LNCAP (cell line): ENCODE data around the gene TRRAP.

Experiments used
- TF ChIP-seq, protein P1 (sequence below): fragments of 450-650 bp; IDR thresholded peaks from 2 replicates; pipeline ENCODE4 v1.5.1; 2017; ENCODE audit warnings: mild to moderate bottlenecking

TRRAP gene

DNA sequence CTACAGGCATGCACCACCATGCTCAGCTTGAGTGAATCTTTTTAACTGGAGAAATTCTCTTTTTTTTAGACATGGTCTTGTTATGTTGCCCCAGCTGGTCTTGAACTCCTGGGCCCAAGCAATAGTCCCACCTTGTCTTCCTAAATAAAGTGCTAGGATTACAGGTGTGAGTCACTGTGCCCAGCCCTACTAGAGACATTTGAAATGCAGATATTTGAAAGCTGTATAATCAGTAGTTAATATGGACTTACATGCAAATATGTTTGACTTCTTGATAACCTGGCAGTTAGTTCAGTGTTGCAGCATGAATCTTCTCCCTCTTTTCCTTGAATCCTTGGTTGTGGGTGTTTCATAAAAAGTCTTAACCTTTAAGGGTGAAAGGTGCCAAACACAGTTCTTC is 8.7 kb downstream of the TRRAP start:
- TF ChIP-seq, protein P1, sequence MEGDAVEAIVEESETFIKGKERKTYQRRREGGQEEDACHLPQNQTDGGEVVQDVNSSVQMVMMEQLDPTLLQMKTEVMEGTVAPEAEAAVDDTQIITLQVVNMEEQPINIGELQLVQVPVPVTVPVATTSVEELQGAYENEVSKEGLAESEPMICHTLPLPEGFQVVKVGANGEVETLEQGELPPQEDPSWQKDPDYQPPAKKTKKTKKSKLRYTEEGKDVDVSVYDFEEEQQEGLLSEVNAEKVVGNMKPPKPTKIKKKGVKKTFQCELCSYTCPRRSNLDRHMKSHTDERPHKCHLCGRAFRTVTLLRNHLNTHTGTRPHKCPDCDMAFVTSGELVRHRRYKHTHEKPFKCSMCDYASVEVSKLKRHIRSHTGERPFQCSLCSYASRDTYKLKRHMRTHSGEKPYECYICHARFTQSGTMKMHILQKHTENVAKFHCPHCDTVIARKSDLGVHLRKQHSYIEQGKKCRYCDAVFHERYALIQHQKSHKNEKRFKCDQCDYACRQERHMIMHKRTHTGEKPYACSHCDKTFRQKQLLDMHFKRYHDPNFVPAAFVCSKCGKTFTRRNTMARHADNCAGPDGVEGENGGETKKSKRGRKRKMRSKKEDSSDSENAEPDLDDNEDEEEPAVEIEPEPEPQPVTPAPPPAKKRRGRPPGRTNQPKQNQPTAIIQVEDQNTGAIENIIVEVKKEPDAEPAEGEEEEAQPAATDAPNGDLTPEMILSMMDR = no peak

DNA sequence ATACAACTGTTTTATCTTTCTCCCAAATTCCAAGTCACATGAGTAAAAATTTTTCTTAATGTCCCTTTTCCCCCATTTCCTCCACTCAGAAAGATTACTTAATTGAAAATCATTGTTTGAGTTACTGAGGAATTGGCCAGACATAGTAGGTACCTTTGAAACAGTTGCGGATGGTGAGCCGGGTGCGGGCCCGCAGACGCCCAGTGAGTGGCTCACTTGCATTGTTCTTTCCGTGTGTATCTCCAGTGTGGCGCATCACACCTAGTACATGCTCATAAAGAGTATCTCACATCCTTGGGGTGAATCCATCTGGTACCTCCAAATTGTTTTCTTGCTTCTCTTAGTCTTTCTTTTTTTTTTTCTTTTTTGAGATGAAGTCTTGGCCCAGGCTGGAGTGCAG is 14.3 kb downstream of the TRRAP start:
- TF ChIP-seq, protein P1 = no peak

DNA sequence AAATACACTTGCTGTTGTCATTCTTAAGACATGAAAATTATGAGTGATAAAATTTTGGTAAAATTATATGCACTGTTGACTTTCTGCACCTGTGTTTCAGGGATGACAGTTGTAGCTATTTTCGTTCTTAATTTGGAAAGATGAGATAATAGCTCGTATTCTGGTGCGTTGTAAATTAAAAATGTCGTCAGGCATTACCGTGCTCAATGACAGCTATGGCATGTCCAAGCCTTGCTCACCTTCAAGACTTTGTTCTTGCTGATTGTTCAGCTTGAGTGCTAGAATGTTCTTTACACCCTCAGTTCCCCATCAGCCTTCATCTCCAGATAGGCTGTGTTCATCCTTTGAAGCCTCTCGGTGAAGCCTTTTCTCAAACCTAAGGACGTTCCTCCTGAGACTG is 21.5 kb downstream of the TRRAP start:
- TF ChIP-seq, protein P1 = no peak

DNA sequence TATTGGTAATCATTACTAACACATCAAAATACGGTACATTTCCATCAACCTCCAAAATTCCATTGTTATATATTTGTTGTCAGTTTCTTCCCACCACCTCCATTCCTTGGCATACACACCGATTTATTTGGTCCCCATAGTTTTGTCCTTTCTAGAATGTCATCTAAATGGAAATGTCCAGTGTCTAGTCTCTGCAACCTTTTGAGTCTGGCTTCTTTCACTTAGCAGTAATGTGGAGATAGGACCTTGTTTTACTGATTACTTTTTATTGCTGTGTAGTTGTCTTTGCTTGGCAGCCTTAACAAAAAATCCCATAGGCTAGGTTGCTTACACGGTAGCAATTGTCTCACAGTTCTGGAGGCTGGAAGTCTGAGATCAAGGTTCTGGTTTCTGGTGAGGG is 22.5 kb downstream of the TRRAP start:
- TF ChIP-seq, protein P1 = no peak

DNA sequence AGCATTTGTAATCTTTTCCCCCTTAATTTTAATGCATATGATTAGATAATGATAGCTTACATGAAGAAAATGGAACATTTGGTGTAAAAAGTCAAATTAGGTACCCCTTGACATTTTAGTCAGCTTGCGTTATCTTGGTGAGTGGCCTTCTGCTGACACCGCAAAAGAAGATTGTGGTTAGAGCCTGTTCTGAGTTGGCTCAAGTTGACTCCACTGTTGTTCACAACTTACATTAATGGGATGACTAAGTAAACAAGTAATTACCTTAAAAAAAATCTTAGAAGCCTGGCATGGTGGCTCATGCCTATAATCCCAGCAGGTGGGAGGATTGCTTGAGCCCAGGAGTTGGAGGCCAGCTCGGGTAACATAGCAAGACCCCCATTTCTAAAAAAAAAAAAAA is 24.2 kb downstream of the TRRAP start:
- TF ChIP-seq, protein P1 = no peak

DNA sequence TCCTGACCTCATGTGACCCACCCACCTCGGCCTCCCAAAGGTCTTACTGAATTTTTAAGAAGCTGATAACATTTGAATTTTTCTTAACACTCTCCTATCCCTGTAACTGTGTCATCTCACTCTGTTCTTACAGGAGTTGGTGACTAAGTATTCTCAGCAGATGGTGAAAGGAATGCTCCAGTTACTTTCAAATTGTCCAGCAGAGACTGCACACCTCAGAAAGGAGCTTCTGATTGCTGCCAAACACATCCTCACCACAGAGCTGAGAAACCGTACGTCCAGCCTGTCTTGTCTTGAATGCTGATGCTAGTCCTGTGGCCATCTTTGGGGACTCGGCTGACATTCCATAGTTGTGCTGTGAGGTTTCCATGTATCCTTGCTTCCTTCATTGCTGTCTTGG is 24.9 kb downstream of the TRRAP start:
- TF ChIP-seq, protein P1 = no peak

DNA sequence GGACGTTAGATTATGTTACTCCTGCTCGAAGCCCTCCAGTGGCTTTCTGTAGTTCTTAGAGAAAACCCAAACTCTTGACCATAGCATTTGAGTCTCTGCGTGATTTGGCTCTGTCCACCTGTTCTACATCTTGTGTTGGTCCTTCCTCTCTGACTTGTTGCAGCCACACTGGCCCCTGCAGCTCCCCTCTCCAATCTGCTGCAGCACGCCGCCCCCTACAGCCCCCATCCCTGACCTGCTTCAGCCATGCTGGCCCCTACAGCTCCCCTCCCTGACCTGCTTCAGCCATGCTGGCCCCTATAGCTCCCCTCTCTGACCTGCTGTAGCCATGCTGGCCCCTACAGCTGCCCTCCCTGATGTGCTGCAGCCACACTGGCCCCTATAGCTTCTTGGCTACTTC is 29.2 kb downstream of the TRRAP start:
- TF ChIP-seq, protein P1 = no peak

DNA sequence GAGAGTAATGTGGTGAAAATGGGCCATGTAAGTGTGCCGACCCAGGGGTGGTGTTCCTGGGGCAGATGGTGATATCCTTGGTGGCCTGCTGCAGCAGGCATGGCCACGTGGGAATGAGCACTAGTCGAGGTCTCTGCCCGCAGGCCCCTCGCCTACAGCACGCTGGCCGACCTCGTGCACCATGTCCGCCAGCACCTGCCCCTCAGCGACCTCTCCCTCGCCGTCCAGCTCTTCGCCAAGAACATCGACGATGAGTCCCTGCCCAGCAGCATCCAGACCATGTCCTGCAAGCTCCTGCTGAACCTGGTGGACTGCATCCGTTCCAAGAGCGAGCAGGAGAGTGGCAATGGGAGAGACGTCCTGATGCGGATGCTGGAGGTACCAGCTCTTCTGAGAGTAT is 30.3 kb downstream of the TRRAP start:
- TF ChIP-seq, protein P1 = no peak
